ENCODE measurements around the gene KRT85.
"Not testable (repeated sequence)": the region's sequence is repeated elsewhere in the genome, so short reads cannot be mapped to it uniquely, and the experiment has no call there.

The KRT85 gene

GRCh38 chr12:52366738-52367485 is at the start of gene KRT85:
TSS of gene KRT85 (minus strand) at chr12:52367481. CDS start at chr12:52367405, 76 bp downstream.
- DNase-seq = no peak
- intact Hi-C loops (cut with DNase I) = no loop called here

GRCh38 chr12:52416795-52417194 is 49.5 kb upstream of the KRT85 start:
- intact Hi-C loops (cut with DNase I) = no loop called here
- DNase-seq = no peak

GRCh38 chr12:52415870-52416750 is 48.8 kb upstream of the KRT85 start:
- intact Hi-C loops (cut with DNase I) = no loop called here
- no peak for DNase-seq

DNA sequence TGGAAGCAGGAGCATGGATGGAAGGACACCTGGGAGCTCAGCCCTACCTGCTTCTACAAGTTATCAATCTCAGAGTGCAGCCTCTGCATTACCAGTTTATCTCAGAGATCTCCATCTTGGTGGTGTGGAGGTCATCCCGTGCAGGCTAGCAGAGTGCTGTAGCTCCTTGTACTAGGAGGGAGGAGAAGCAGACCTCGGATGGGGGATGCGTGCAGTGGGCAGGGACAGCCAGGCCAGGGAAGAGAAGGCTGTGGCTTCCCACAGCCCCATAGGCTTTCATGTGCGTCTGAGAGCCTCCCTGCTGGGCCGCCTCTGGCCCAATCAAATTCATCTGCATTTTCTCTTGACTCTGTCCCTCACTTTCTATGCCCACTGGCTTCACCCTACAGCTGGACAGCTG is 47.7 kb upstream of the KRT85 start:
- intact Hi-C loops (cut with DNase I) = no loop called here

DNA sequence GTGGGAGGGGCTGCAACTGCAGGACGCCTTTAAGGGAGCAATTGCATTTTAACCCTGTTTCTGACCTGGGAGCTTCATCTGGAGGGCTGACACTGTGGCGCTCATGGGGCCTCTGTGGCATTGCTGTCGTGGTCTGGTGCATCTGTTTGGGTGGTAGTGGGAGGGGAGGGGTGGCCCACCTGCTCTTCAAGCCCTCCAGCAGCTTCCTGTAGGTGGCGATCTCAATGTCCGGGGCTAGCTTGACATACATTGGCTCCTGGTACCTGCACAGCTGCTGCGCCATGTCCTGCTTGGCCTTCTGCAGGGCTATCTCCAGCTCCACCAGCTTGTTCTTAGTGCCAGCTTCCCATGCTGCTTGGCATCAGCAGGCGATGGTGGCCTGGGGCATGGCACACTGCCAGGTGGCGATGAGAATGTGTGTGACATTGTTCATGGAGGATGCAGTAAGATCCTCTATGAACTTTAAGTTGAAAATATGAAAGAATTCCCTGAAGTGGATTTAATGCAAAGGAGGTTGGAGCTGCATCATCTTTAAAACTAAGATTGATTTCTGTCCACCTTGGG is 46.6 kb upstream of the KRT85 start:
- peak in 3 of 42 donors; percentile 15 to 47 (median 35) for DNase-seq
- intact Hi-C loops (cut with DNase I) = no loop called here

More for the DNA sequence above, 47.7 kb upstream of the KRT85 start:
- no peak for DNase-seq

- intact Hi-C loops (cut with DNase I) = no loop called here
- DNase-seq = no peak
Observed at GRCh38 chr12:52413202-52413601, 45.9 kb upstream of the KRT85 start.

- intact Hi-C loops (cut with DNase I) = no loop called here
- no peak for DNase-seq
Observed at GRCh38 chr12:52411815-52412214, 44.5 kb upstream of the KRT85 start.

- DNase-seq; intact Hi-C loops (cut with DNase I): not testable (repeated sequence)
Observed at GRCh38 chr12:52410589-52411248, 43.4 kb upstream of the KRT85 start.

DNA sequence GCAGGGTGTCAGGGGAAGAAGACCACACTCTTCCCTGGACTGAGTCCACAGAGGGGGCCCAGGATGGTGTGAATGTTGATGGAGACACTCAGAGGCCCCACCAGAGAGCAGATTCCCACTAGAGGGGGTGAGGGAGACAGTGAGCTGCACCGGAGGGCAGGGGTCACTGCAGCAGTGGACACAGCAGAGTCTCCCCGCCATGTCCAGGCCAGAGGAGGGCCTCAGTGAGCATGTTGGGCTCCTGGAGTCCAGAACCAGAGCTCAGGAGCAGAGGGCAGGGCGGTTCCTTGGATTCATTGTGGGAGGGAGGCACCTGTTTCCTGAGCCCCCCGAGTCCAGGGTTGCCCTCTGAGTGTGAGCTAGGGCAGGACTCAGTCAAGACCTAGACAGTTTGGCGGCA is 40.6 kb upstream of the KRT85 start:
- DNase-seq = no peak
- intact Hi-C loops (cut with DNase I) = no loop called here

- DNase-seq = no peak
- intact Hi-C loops (cut with DNase I) = no loop called here
Observed at GRCh38 chr12:52405922-52406385, 38.7 kb upstream of the KRT85 start, which contains the start of gene KRT82. TSS of gene KRT82 (minus strand) at chr12:52406335. CDS start at chr12:52406277, 58 bp downstream.

- intact Hi-C loops (cut with DNase I) = no loop called here
- no peak for DNase-seq
Observed at GRCh38 chr12:52404951-52405350, 37.7 kb upstream of the KRT85 start.

- intact Hi-C loops (cut with DNase I) = no loop called here
- no peak for DNase-seq
Observed at GRCh38 chr12:52403561-52403960, 36.3 kb upstream of the KRT85 start.

DNA sequence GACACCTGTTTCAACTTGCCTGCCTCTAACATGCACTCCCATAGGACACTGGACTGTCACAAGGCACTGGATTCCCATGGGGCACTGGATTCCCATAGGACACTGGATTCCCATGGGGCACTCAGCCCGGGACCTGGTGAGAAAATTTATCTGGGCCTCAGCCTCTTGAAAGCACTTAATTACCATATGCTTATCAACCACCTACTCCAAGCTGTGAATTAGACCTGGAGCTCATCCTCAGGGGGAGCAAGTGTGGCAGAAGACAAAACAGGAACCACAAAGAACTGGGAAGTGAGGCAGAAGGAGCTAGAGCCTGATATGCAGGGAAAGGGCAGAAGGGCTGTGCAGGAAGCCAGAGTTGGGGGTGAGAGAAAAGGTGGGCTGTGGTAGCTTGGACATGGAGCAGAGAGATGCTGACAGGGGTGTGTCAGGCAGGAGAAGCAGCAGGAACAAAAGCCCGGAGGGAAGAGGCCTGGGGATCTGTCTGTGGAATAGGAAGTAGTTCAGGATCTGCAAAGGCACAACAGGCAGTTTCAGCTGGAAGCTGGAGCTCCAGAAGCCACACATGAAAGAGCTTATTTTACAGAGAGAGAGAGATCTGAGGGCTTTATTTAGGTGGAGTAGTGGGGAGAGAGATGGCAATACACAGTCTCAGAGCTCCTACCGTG is 35.7 kb upstream of the KRT85 start:
- no peak for DNase-seq

GRCh38 chr12:52402377-52402776 is 35.1 kb upstream of the KRT85 start:
- DNase-seq = no peak
- intact Hi-C loops (cut with DNase I) = no loop called here

More for the DNA sequence above, 35.7 kb upstream of the KRT85 start:
- intact Hi-C loops (cut with DNase I) = no loop called here

DNA sequence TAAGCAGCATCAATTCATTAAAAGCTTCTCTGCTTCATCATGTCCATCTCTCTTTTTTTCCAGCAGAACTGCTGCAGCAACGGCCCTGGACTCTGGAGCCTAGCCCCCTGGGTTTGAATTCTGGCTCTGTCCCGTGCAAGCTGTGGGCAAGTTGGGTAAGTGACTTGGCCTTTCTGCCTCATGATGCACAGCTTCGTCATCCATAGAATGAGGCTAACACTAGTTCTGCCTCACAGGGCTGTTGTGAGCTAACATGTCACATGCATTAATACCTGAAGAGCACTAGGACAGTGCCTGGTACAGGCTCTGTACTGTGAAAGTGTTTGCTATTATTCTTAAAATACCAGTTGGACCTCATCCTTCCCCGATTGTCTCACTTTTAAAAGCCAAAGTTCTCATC is 34.6 kb upstream of the KRT85 start:
- DNase-seq = no peak
- intact Hi-C loops (cut with DNase I) = no loop called here

DNA sequence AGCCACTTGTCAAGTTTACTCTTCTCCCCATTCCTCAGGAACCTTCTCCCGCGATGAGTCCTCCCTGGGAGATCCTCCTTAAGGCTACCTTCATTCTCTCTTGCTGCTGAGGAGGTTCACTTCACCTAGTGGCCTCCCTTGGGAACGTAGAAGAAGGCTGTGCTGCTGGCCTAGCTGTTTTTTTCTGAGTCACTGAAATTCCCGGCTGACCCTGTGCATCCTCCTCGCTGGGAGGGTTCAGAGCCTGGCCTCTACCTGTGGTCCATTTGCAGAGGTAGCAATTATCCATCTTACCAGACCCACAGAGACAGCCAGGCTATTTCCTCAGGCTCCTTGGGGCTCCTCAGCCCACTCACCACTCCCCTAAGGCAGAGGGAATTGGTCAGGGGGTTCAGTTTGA is 34.2 kb upstream of the KRT85 start:
- intact Hi-C loops (cut with DNase I) = no loop called here
- no peak for DNase-seq

DNA sequence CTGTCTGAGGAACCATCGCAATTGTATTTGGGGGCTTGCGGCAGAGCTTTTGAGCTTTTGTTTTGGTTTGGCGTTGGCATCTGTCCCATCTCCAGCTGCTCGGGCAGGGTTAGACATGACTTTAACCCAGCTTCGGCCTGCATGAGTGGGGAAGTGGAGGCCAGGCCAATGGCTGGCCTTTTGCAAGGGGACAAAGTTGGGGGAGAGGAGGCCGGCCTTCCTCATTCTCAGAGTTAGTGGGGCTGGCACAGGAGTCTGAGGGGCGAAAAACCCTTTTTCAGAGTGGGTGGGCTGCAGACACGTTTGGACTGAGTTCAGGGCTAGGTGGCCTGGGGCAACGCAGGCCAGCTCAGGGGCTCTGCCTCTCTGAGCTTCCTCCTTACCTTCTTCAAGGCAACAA is 33.6 kb upstream of the KRT85 start:
- intact Hi-C loops (cut with DNase I) = no loop called here
- no peak for DNase-seq

DNA sequence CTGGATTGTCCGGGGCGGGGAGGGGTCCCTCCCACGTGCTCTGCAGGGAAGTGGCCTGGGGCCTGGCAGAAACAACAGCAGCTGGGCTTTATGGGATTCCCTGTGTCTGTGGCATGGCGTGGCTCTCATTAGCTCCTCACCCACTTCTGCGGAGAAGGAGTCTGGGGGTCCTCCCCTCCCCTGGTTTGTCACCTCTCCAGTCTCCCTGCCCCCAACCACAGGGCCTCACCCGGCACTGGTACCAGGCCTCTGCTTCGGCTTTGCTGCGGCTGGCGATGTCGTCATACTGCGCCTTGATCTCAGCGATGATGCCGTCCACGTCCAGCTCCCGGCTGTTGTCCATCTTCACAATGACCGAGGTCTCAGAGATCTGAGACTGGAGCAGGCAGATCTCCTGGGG is 32.5 kb upstream of the KRT85 start:
- intact Hi-C loops (cut with DNase I) = no loop called here

GRCh38 chr12:52398176-52398575 is 30.9 kb upstream of the KRT85 start:
- intact Hi-C loops (cut with DNase I) = no loop called here

More for the DNA sequence above, 32.5 kb upstream of the KRT85 start:
- DNase-seq = no peak

More at GRCh38 chr12:52398176-52398575, 30.9 kb upstream of the KRT85 start:
- no peak for DNase-seq
